GM08714 (cell line): Measurements from ENCODE around the gene SYNE2.
A peak's percentile ranks its signal among the peaks of the same experiment; 100 is the strongest.
"Not testable (repeated sequence)": the region's sequence is repeated elsewhere in the genome, so short reads cannot be mapped to it uniquely, and the experiment has no call there.

Experiments used
- H3K4me3 ChIP-seq: fragments of 200-500 bp; sonication (Bioruptor generic); 2 replicates; pipeline ENCODE4 v1.5.1; 2014; ENCODE audit warnings: mild to moderate bottlenecking, low read length, inconsistent platforms
- ZNF274 ChIP-seq: IDR thresholded peaks from 2 replicates; pipeline ENCODE4 v1.6.1; 2012; ENCODE audit warnings: mild to moderate bottlenecking, low read depth, low read length

The SYNE2 gene, protein sequence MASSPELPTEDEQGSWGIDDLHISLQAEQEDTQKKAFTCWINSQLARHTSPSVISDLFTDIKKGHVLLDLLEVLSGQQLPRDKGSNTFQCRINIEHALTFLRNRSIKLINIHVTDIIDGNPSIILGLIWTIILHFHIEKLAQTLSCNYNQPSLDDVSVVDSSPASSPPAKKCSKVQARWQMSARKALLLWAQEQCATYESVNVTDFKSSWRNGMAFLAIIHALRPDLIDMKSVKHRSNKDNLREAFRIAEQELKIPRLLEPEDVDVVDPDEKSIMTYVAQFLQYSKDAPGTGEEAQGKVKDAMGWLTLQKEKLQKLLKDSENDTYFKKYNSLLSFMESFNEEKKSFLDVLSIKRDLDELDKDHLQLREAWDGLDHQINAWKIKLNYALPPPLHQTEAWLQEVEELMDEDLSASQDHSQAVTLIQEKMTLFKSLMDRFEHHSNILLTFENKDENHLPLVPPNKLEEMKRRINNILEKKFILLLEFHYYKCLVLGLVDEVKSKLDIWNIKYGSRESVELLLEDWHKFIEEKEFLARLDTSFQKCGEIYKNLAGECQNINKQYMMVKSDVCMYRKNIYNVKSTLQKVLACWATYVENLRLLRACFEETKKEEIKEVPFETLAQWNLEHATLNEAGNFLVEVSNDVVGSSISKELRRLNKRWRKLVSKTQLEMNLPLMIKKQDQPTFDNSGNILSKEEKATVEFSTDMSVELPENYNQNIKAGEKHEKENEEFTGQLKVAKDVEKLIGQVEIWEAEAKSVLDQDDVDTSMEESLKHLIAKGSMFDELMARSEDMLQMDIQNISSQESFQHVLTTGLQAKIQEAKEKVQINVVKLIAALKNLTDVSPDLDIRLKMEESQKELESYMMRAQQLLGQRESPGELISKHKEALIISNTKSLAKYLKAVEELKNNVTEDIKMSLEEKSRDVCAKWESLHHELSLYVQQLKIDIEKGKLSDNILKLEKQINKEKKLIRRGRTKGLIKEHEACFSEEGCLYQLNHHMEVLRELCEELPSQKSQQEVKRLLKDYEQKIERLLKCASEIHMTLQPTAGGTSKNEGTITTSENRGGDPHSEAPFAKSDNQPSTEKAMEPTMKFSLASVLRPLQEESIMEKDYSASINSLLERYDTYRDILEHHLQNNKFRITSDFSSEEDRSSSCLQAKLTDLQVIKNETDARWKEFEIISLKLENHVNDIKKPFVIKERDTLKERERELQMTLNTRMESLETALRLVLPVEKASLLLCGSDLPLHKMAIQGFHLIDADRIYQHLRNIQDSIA (N-terminal part only)

DNA sequence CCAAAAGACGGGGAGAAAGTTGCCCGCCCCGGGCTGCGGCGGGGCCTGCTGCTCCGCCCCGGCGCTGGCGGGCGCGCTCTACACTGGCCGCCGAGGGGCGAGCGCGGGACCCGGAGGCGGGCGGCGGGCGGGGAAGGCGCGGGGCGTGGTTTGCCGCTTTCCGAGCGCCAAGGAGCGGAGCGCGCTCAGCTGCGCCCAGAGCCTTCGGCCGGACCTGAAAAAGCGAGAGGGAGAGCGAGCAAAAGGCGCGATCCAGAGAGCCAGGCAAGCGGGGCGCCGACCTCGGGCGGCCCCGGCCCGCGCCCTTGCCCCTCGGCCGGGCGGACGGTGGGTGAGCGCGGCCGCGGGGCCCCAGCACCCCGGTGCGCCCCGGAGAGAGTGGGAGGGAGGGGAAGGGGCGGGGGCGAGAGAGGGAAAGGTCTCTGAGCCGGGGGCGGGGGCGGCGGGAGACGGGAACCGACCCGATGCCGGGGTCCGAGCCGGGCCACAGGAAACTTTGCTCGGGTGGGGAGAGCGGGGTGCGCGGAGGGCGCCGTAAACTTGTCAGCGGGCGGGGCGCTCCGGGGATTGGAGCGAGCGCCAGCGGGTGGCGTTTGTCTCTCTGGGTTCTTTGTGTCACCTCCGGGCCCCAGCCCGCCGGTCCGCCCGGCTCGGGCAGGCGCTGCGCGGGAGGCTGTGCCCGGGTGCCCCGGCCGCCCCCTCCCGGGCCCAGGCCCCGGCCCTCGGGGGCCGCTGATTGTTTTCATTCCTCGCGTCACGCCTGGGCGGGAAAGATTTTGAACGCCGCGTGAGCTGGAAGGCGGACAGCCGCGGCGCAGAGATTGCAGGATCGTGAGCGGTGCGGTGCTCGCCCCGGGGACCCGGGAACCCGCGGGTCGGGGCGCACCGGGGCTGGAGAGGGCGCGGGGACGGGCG lies at the start of gene SYNE2:
Gene SYNE2 (plus strand): TSS at position 188 of the 915 bp plus-strand sequence. CDS start 56,145 bp downstream, outside the sequence.
- TF ChIP-seq ZNF274, result no peak

DNA sequence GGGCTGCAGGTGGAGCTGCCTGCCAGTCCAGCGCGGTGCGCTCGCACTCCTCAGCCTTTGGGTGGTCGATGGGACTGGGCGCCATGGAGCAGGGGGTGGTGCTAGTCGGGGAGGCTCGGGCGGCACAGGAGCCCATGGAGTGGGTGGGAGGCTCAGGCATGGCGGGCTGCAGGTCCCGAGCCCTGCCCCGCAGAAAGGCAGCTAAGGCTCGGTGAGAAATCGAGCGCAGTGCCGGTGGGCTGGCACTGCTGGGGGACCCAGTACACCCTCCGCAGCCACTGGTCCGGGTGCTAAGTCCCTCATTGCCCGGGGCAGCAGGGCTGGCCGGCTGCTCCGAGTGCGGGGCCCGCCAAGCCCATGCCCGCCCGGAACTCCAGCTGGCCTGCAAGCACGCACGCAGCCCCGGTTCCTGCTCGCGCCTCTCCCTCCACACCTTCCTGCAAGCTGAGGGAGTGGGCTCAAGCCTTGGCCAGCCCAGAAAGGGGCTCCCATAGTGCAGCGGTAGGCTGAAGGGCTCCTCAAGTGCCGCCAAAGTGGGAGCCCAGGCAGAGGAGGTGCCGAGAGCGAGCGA lies 49.5 kb upstream of the SYNE2 start:
- not testable (repeated sequence) for H3K4me3 ChIP-seq

More for the DNA sequence above, at the start of gene SYNE2:
- H3K4me3 ChIP-seq, result peak within 1 kb of the TSS; percentile 78

DNA sequence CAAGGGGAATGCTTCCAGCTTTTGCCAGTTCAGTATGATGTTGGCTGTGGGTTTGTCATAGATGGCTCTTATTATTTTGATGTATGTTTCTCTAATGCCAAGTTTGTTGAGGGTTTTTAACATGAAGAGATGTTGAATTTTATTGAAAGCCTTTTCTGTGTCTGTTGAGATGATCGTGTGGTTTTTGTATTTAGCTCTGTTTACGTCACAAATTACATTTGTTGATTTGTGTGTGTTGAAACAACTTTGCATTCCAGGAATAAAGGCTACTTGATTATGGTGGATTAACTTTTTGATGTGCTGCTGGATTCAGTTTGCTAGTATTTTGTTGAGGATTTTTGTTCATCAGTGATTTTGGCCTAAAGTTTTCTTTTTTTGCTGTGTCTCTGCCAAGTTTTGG lies 46.7 kb upstream of the SYNE2 start:
- not testable (repeated sequence) for H3K4me3 ChIP-seq

DNA sequence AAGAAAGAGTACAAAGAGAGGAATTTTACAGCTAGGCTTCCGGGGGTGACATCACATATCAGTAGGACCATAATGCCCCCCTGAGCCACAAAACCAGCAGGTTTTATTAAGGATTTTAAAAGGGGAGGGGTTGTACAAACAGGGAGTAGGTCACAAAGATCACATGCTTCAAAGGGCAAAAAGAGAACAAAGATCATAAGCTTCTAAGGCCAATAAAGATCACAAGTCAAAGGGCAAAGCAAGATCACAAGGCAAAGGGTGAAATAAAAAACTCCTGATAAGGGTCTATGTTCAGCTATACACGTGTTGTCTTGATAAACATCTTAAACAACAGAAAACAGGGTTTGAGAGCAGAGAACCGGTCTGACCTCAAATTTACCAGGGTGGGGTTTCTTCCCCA lies 41.1 kb upstream of the SYNE2 start:
- not testable (repeated sequence) for H3K4me3 ChIP-seq

DNA sequence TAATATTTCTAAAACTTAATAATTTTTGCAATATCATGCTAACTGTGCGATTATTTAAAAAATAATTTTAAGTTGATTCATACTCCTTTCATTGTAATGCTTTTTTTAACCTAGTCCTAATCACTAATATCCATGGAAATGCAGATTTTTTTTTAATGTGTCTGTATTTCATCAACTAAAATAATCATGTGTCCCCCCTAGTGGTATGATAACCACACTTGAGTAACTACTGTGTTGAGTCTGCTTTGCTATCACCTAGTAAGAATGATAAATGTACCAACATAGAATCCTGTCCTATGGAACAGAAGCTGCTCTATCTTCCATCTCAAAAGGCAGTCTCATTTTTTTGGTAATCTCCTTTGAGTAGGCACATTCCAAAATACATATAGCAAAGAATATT lies 19.1 kb upstream of the SYNE2 start:
- TF ChIP-seq ZNF274, result no peak
- no peak overlapping the region for H3K4me3 ChIP-seq

DNA sequence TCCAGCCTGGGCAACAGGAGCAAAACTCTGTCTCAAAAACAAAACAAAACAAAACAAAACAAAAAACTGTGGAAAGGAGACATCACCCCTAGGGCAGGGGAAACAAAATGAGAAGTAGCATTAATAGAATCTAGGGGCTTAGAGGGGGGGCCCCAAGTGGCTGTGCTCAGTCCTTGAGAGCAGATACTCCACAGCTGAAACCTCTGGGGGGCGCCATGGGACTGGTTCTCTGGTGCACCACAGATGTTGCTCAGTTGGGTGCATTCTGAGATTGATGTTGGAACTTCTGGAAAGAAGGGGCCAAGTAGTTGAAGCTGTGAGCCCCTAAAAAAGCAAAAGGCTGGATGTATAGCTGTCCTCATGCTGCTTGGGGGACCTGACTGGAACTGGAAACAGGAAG lies 11.8 kb upstream of the SYNE2 start:
- no peak for TF ChIP-seq ZNF274
- H3K4me3 ChIP-seq, result no peak overlapping the region

DNA sequence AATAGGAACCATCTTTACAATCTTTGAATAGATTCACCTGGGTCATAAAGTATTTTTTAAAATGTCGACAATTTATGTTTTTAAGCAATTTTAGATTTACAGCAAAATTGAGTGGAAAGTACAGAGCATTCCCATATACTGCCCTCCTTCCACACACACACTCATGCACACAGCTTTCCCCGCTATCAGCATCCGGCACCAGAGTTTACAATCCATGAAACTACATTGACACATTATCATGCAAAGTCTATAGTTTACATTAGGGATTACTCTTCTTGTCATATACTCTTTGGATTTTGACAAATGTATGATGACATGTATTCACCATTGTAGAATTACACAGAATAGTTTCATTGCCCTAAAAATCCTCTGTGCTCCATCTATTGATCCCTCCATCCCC lies 9.0 kb upstream of the SYNE2 start:
- TF ChIP-seq ZNF274, result no peak
- H3K4me3 ChIP-seq, result no peak overlapping the region

DNA sequence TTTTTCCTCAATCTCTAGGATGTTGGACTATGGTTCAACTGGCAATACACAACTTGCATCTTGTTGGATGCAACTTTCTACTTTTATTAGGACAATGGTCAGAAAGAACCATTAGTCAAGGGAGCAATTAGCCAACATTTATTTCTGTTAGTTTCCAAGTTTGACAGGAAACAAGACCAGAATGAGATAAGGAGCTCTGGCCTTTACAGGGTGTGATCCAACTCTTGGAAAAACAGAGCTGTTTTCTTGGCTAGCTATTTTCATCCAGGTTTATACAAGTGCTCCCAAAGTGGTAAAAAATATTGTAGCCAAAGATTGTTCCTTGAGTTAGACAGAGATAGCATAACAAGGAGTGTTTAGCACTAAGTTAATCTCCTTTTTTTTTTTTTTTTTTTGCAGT lies 3.9 kb upstream of the SYNE2 start:
- no peak overlapping the region for H3K4me3 ChIP-seq
- TF ChIP-seq ZNF274, result no peak

DNA sequence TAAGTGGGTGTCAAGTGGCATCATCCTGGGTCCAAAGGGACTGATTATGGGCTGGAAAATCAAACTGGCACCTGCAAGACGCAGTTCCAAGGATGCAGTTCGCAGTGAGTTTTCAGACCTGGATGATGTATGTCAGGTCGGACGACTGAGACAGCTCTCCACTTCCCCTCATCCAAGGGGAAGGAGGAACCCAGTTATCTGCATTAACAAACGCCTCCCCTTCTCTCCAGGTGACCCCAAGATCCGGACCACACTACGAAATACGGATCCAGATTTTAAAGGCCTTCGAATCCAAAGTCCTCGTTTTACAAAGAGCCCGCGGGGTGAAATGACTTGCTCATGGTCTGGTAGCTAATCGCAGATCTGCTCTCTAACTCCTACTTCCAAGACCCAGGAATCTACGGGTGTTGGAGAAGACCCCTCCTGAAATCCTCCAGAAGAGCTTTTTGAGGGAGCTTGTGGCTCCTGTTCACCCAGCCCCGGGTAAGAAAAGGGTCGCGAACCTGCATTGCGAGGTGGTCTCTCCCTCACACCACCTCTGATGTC lies 460 bp upstream of the SYNE2 start:
- H3K4me3 ChIP-seq, result peak overlapping the region; percentile 63; the same call in 1 of the 2 replicates
- TF ChIP-seq ZNF274, result no peak

DNA sequence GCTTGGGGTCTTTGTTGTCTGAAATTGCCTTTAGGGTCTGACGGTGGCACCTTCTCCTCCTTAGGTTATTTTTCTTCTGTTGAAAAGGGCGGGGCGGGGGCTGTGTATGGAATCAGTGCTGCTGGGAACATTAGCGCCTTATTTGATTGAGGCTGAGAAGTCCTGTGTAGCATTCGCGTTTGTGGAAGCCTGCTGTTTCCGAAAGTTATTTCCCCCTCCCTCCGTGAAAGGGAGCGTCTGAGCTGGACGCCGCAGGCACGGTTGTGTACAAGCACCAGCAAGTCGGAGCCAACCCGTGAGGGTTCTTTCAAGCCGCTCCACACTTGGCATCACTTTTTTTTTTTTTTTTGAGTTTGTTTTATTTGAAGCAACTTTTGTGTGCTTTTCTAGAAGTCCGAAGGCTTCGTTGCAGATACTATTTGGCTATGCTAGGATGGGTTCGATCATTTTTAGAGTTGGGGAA lies 1.1 kb downstream of the SYNE2 start:
- no peak for TF ChIP-seq ZNF274
- peak overlapping the region; percentile 78 for H3K4me3 ChIP-seq

DNA sequence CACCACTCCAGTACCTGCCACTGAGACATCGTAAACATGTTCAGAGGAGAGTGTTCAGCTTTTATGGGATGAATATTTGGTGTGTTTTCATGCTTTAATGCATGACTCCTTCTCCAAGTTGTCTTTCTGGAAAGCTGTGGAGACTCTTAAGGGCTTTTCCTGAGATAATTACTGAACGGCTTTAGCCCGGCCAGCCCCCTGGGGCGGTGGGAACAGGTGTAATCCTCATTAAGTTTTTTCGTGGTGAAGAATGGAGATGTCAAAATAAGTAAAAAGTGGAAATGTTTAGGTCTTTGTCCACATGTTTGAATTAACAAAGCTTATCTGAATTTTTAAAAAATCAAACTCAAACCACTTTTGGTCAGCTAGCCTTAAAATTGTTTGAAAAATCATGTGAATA lies 1.5 kb downstream of the SYNE2 start:
- TF ChIP-seq ZNF274, result no peak
- peak overlapping the region; percentile 78 for H3K4me3 ChIP-seq

DNA sequence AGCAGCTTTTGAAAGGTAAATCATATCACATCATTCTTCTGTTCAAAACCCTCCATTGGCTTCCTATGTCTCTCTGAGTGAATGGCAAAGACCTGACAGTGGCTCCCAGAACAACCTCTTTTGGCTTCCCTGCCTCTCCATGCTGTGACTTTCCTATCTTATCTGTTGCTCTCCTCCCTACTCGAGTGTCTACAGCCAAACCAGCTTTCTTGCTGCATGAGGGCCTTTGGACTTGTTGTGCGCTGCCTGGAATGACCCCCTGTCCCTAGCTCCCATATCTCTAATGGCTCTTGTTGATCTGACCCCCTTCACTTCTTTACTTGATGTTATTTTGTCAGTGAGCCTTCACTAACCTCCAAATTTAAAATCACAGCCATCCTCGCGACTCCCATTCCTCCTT lies 2.5 kb downstream of the SYNE2 start:
- TF ChIP-seq ZNF274, result no peak
- H3K4me3 ChIP-seq, result peak overlapping the region; percentile 56; the same call in 1 of the 2 replicates
